ENCODE data around the gene SRGAP1. TPM values are rescaled to one million over a fixed set of nuclear protein-coding genes. Genes with fewer than 3 reads are reported as not detected.
A peak's percentile ranks its signal among the peaks of the same experiment; 100 is the strongest.

Gene SRGAP1
- total and polyA plus RNA-seq, 2 donors from 2014 or later, result 1.8 to 13.5 TPM

GRCh38 chr12:64175254-64175945 is 330.9 kb downstream of the SRGAP1 start:
- H3K9me3 ChIP-seq (ENCODE audit: control insufficient read depth in 2 of 3, insufficient read depth in 1 of 3, low read length in 3 of 3), result no peaks in the 10 kb centered on the region
- H3K4me3 ChIP-seq (ENCODE audit: low read length in 3 of 3), result no peak overlapping the region
- FAIRE-seq, result no peak
- peak in 1 of 5 donors; percentile 4 for DNase-seq
- H3K27ac ChIP-seq (ENCODE audit: low read depth in 2 of 2, low read length in 2 of 2), result no peak overlapping the region
- no peak overlapping the region for H3K9ac ChIP-seq (ENCODE audit: low read length in 3 of 3)
- H3K36me3 ChIP-seq (ENCODE audit: control insufficient read depth in 2 of 3, insufficient read depth in 3 of 3, low read length in 3 of 3), result no peaks in the 10 kb centered on the region
- H3K27me3 ChIP-seq (ENCODE audit: control insufficient read depth, insufficient read depth, low read length), result no peaks in the 10 kb centered on the region
- no peaks in the 10 kb centered on the region for H3K4me1 ChIP-seq (ENCODE audit: control insufficient read depth in 2 of 3, insufficient read depth in 2 of 3, low read depth in 1 of 3, low read length in 3 of 3)
- no peak for TF ChIP-seq CTCF (IDR thresholded peaks at IDR 0.05; ENCODE audit: borderline replicate concordance, extremely low read depth, insufficient read depth)
- intact Hi-C loops (cut with DNase I), result no loop called here

DNA sequence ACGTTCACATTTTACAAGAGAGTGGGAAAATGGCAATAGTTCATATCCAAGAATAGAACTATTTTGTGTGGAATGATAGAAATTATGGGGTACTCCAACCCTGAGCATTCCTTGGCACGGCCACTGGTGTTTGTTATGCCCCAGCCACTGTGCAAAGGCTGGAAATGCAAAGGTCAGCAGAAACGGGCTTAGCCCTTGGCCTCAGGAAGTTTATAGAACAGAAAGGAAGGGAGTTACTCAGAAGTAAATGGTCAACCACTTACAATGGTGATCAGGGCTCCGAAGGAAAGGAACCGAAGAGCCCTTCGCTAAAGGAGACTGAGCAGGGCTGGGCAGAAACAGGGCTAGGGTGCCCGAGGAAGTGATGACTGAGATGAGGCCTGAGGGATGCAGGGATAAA is 332.5 kb downstream of the SRGAP1 start:
- DNase-seq (no peak), FAIRE-seq (no peak)
- TF ChIP-seq CTCF (IDR thresholded peaks at IDR 0.05; ENCODE audit: borderline replicate concordance, extremely low read depth, insufficient read depth), result no peak
- Histone ChIP-seq H3K9me3 (ENCODE audit: control insufficient read depth in 2 of 3, insufficient read depth in 1 of 3, low read length in 3 of 3) (no peaks in the 10 kb centered on the region), H3K36me3 (ENCODE audit: control insufficient read depth in 2 of 3, insufficient read depth in 3 of 3, low read length in 3 of 3) (no peaks in the 10 kb centered on the region), H3K27me3 (ENCODE audit: control insufficient read depth, insufficient read depth, low read length) (no peaks in the 10 kb centered on the region), H3K27ac (ENCODE audit: low read depth in 2 of 2, low read length in 2 of 2) (no peak overlapping the region), H3K4me1 (ENCODE audit: control insufficient read depth in 2 of 3, insufficient read depth in 2 of 3, low read depth in 1 of 3, low read length in 3 of 3) (peaks cover 0 to 7% (median 2%) of the 10 kb centered on the region in 3 donors), H3K4me3 (ENCODE audit: low read length in 3 of 3) (peak overlapping the region in 1 of 3 donors; percentile 25), H3K9ac (ENCODE audit: low read length in 3 of 3) (no peak overlapping the region)
- intact Hi-C loops (cut with DNase I), result no loop called here

DNA sequence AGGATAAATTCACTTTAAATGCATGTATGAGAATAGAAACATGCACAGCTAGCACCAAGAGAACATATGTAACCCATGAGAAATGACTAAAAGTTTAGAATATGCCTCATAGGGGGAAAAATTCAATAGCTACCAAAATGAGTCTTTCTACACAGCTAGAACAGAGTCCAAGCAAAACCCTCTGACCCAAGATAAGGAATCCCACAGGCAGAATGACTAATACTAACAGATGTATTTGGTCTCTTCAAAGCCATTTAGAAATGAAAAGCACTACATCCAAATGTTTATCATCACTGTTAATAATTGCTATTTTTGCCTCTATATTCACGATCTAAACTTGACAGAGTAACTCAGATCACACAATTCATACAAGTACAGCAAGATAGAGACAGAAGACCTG is 333.6 kb downstream of the SRGAP1 start:
- Histone ChIP-seq H3K36me3 (ENCODE audit: control insufficient read depth in 2 of 3, insufficient read depth in 3 of 3, low read length in 3 of 3) (no peaks in the 10 kb centered on the region), H3K27me3 (ENCODE audit: control insufficient read depth, insufficient read depth, low read length) (no peaks in the 10 kb centered on the region), H3K9me3 (ENCODE audit: control insufficient read depth in 2 of 3, insufficient read depth in 1 of 3, low read length in 3 of 3) (no peaks in the 10 kb centered on the region), H3K9ac (ENCODE audit: low read length in 3 of 3) (no peak overlapping the region), H3K4me3 (ENCODE audit: low read length in 3 of 3) (no peak overlapping the region), H3K4me1 (ENCODE audit: control insufficient read depth in 2 of 3, insufficient read depth in 2 of 3, low read depth in 1 of 3, low read length in 3 of 3) (peaks cover 0 to 7% (median 2%) of the 10 kb centered on the region in 3 donors), H3K27ac (ENCODE audit: low read depth in 2 of 2, low read length in 2 of 2) (peak overlapping the region in 1 of 2 donors; percentile 42)
- no peak for TF ChIP-seq CTCF (IDR thresholded peaks at IDR 0.05; ENCODE audit: borderline replicate concordance, extremely low read depth, insufficient read depth)
- intact Hi-C loops (cut with DNase I), result no loop called here
- FAIRE-seq (no peak), DNase-seq (peak in 1 of 5 donors; percentile 4)

Data from kidney (tissue), 14 donors.